Measurements from ENCODE around the gene RNLS. TPM values are rescaled to one million over a fixed set of nuclear protein-coding genes. Genes with fewer than 3 reads are reported as not detected.

RNLS gene
- total RNA-seq, 1 donor from 2014 or later: 13.3 TPM

GRCh38 chr10:88260329-88261051, 322.6 kb downstream of the RNLS start:
- no peak for DNase-seq (ENCODE audit: extremely low spot score in 2 of 2)
- Histone ChIP-seq H3K4me1 (peaks cover 10% of the 10 kb centered on the region), H3K27ac (no peak overlapping the region), H3K27me3 (no peaks in the 10 kb centered on the region), H3K9me3 (no peaks in the 10 kb centered on the region), H3K36me3 (no peaks in the 10 kb centered on the region), H3K4me3 (no peak overlapping the region)
- intact Hi-C loops (cut with DNase I): no loop called here
- TF ChIP-seq POLR2A (IDR thresholded peaks at IDR 0.05): no peak
- TF ChIP-seq CTCF (IDR thresholded peaks at IDR 0.05): no peak
- no peak for TF ChIP-seq POLR2AphosphoS5 (IDR thresholded peaks at IDR 0.05; ENCODE audit: insufficient read depth in 1 of 2, low read depth in 1 of 2)

DNA sequence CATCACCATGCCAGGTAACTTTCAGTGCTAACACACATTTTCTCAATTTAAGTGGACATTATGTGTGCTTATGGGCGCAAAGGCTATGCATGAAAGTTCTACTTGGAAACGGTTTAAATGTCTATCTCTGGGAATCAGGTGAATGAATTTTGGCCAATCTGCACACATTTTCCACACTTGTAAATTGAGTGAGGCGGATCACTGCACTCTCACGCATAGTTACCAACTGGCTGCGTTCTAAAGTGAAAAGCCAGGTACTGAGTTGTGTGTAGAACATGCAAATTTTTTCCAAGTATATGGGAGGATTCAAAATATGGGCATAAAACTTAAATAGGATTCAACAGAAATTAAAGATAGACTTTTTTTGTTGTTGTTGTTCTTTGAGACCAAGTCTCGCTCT, 323.7 kb downstream of the RNLS start:
- no peak for TF ChIP-seq POLR2AphosphoS5 (IDR thresholded peaks at IDR 0.05; ENCODE audit: insufficient read depth in 1 of 2, low read depth in 1 of 2)
- no peak for TF ChIP-seq POLR2A (IDR thresholded peaks at IDR 0.05)
- no peak for TF ChIP-seq CTCF (IDR thresholded peaks at IDR 0.05)
- H3K9me3 ChIP-seq: no peaks in the 10 kb centered on the region
- H3K27me3 ChIP-seq: no peaks in the 10 kb centered on the region
- no peak overlapping the region for H3K27ac ChIP-seq
- no peak overlapping the region for H3K4me3 ChIP-seq
- intact Hi-C loops (cut with DNase I): loop anchor here (5.0 kb wide), 1 partner anchor 102 kb away; no protein-coding TSS in a partner anchor
- H3K4me1 ChIP-seq: peaks cover 21% of the 10 kb centered on the region
- DNase-seq (ENCODE audit: extremely low spot score in 2 of 2): no peak
- no peaks in the 10 kb centered on the region for H3K36me3 ChIP-seq

GRCh38 chr10:88256886-88257285, 326.2 kb downstream of the RNLS start:
- intact Hi-C loops (cut with DNase I): loop anchor here (5.0 kb wide), 1 partner anchor 100 kb away; no protein-coding TSS in a partner anchor
- peak overlapping the region in 1 of 2 donors; percentile 4 for H3K4me3 ChIP-seq
- H3K4me1 ChIP-seq: peaks cover 31% of the 10 kb centered on the region
- H3K36me3 ChIP-seq: no peaks in the 10 kb centered on the region
- no peak for DNase-seq (ENCODE audit: extremely low spot score in 2 of 2)
- no peaks in the 10 kb centered on the region for H3K9me3 ChIP-seq
- TF ChIP-seq POLR2AphosphoS5 (IDR thresholded peaks at IDR 0.05; ENCODE audit: insufficient read depth in 1 of 2, low read depth in 1 of 2) (no peak), POLR2A (IDR thresholded peaks at IDR 0.05) (no peak)
- no peaks in the 10 kb centered on the region for H3K27me3 ChIP-seq
- H3K27ac ChIP-seq: peak overlapping the region; percentile 79

- Histone ChIP-seq H3K27ac (peak overlapping the region; percentile 79), H3K4me3 (peak overlapping the region in 1 of 2 donors; percentile 4), H3K9me3 (no peaks in the 10 kb centered on the region), H3K36me3 (no peaks in the 10 kb centered on the region), H3K27me3 (no peaks in the 10 kb centered on the region), H3K4me1 (peaks cover 31% of the 10 kb centered on the region)
- DNase-seq (ENCODE audit: extremely low spot score in 2 of 2): peak in 1 of 2 donors; percentile 91
- no peak for TF ChIP-seq POLR2A (IDR thresholded peaks at IDR 0.05)
- TF ChIP-seq POLR2AphosphoS5 (IDR thresholded peaks at IDR 0.05; ENCODE audit: insufficient read depth in 1 of 2, low read depth in 1 of 2): peak; percentile 19 to 70
- TF ChIP-seq CTCF (IDR thresholded peaks at IDR 0.05): no peak
- intact Hi-C loops (cut with DNase I): loop anchor here (5.0 kb wide), 1 partner anchor 99 kb away; no protein-coding TSS in a partner anchor
Measured at GRCh38 chr10:88256013-88256680, 327.0 kb downstream of the RNLS start.

DNA sequence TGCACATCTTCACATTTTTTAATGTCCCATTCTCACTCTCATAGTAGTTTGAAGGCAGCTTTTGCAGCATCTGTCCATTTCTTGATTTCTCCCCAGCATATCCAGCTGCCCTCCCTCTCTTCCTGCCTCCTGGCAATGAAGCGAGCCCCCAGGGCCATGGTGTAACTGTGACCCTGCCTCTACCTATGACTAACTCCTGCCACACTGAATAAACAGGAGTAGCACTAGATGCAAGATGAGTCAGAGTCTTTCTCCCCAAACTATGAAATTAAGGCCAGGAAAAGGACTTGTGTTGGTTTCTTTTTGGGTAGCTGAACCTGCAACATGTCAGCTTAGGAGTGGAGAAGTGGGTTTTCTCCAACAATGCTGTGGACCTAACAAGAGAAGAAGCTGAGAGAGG, 329.0 kb downstream of the RNLS start:
- Histone ChIP-seq H3K27me3 (no peaks in the 10 kb centered on the region), H3K4me1 (peaks cover 31% of the 10 kb centered on the region), H3K9me3 (no peaks in the 10 kb centered on the region), H3K4me3 (no peak overlapping the region), H3K36me3 (no peaks in the 10 kb centered on the region), H3K27ac (peak overlapping the region; percentile 79)
- no peak for TF ChIP-seq POLR2AphosphoS5 (IDR thresholded peaks at IDR 0.05; ENCODE audit: insufficient read depth in 1 of 2, low read depth in 1 of 2)
- TF ChIP-seq POLR2A (IDR thresholded peaks at IDR 0.05): no peak
- TF ChIP-seq CTCF (IDR thresholded peaks at IDR 0.05): no peak
- intact Hi-C loops (cut with DNase I): no loop called here
- no peak for DNase-seq (ENCODE audit: extremely low spot score in 2 of 2)

Measured in vagina (tissue), 2 donors.